Measurements from ENCODE around the gene CLEC17A. TPM values are rescaled to one million over a fixed set of nuclear protein-coding genes. Genes with fewer than 3 reads are reported as not detected.
"Not testable (repeated sequence)": the region's sequence is repeated elsewhere in the genome, so short reads cannot be mapped to it uniquely, and the experiment has no call there.

CLEC17A gene
- polyA plus RNA-seq, 2 donors: 0.01 to 0.08 TPM

DNA sequence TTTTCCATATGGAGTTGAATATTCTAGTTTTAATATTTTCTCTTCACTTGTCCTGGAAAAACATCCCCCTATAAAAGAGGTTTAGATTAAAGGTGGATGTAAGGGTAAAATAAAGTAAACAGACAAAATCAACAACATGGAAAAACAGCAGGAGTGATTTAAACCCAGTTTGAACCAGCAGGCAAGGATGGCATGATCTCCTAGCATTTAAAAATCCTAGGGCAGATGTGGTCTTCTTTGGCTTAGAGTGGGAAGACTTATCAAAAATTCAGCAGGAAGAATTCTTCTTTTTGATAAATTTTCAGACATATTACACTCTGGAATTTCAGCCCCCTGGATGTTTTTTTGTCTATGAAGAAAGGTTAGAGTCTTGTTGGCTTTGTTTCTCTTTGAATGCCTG is 36.5 kb downstream of the CLEC17A start:
- H3K4me3 ChIP-seq (ENCODE audit: low read depth in 1 of 2, low read length in 2 of 2): no peak overlapping the region
- H3K36me3 ChIP-seq (ENCODE audit: control insufficient read depth in 2 of 2, insufficient read depth in 2 of 2, low read length in 1 of 2): no peaks in the 10 kb centered on the region
- H3K27ac ChIP-seq (ENCODE audit: low read depth in 2 of 2, low read length in 1 of 2): no peak overlapping the region
- no peaks in the 10 kb centered on the region for H3K27me3 ChIP-seq (ENCODE audit: control insufficient read depth in 1 of 2, insufficient read depth in 2 of 2, low read length in 2 of 2)
- no peaks in the 10 kb centered on the region for H3K4me1 ChIP-seq (ENCODE audit: control insufficient read depth in 2 of 2, insufficient read depth in 2 of 2, low read length in 1 of 2)
- peaks cover 0 to 2% of the 10 kb centered on the region in 2 donors for H3K9me3 ChIP-seq (ENCODE audit: control insufficient read depth in 2 of 2, insufficient read depth in 1 of 2, low read depth in 1 of 2, low read length in 1 of 2)

DNA sequence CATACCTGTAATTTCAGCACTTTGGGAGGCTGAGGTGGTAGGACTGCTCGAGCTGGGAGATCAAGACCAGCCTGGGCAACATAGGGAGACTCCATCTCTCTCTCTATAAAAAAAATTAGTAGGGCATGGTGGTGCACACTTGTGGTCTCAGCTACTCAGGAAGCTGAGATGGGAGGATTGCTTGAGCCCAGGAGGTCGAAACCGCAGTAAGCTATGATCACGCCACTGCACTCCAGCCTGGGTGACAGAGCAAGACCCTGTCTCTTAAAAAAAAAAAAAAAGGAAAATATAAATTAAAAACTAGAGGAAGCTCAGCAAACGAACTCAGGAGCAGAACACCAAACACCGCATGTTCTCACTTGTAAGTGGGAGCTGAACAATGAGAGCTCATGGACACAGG is 41.6 kb downstream of the CLEC17A start:
- not testable (repeated sequence) for H3K9me3 ChIP-seq (ENCODE audit: control insufficient read depth in 2 of 2, insufficient read depth in 1 of 2, low read depth in 1 of 2, low read length in 1 of 2); H3K4me1 ChIP-seq (ENCODE audit: control insufficient read depth in 2 of 2, insufficient read depth in 2 of 2, low read length in 1 of 2); H3K27ac ChIP-seq (ENCODE audit: low read depth in 2 of 2, low read length in 1 of 2); H3K36me3 ChIP-seq (ENCODE audit: control insufficient read depth in 2 of 2, insufficient read depth in 2 of 2, low read length in 1 of 2); H3K27me3 ChIP-seq (ENCODE audit: control insufficient read depth in 1 of 2, insufficient read depth in 2 of 2, low read length in 2 of 2); H3K4me3 ChIP-seq (ENCODE audit: low read depth in 1 of 2, low read length in 2 of 2)
- 74 to 79% methylated on average over 6 of the region's 6 CpGs for WGBS, 2 donors

DNA sequence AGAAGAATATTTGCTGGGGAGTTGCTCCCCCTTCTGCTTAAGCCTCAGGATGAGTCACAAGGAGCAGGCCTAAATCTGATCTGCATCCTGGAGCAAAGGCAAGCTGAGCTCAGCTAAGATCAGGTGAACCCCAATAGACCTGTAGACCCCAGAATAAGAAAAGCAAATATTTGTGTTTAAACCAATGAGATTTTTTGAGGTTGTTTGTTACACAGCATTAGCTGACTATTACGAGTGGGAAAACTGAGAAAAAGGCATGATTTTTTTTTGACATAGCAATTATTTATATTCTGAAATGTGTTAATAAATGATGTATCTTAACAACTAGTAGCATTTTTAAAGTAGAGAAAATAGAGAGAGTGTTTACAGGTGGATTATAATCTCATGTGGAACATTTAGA is 46.7 kb downstream of the CLEC17A start:
- 92 to 100% methylated on average over 1 of the region's 1 CpG for WGBS, 2 donors
- Histone ChIP-seq H3K4me1 (ENCODE audit: control insufficient read depth in 2 of 2, insufficient read depth in 2 of 2, low read length in 1 of 2) (no peaks in the 10 kb centered on the region), H3K36me3 (ENCODE audit: control insufficient read depth in 2 of 2, insufficient read depth in 2 of 2, low read length in 1 of 2) (no peaks in the 10 kb centered on the region), H3K9me3 (ENCODE audit: control insufficient read depth in 2 of 2, insufficient read depth in 1 of 2, low read depth in 1 of 2, low read length in 1 of 2) (peaks cover 2 to 6% of the 10 kb centered on the region in 2 donors), H3K4me3 (ENCODE audit: low read depth in 1 of 2, low read length in 2 of 2) (no peak overlapping the region), H3K27ac (ENCODE audit: low read depth in 2 of 2, low read length in 1 of 2) (no peak overlapping the region), H3K27me3 (ENCODE audit: control insufficient read depth in 1 of 2, insufficient read depth in 2 of 2, low read length in 2 of 2) (no peaks in the 10 kb centered on the region)

DNA sequence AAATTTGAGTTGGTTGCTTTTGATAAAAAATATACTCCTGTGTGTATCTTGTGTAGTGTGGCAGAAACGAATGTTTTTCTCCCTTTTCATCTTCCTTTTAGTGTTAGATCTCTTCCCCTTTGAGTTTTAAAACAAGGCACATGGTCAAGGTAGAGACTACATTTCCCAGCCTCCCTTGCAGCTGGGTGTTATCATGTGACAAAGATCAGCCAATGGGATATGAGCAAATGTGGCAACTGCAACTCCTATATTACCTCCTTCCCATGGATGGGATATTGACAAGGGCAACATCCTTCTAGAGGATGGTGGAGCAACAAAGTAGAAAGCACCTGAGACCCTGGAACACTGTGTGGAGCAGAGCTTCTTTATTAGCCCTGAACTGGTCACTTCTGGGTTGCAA is 49.4 kb downstream of the CLEC17A start:
- H3K4me3 ChIP-seq (ENCODE audit: low read depth in 1 of 2, low read length in 2 of 2): no peak overlapping the region
- WGBS, 2 donors: 16 to 21% methylated on average over 1 of the region's 1 CpG
- no peaks in the 10 kb centered on the region for H3K36me3 ChIP-seq (ENCODE audit: control insufficient read depth in 2 of 2, insufficient read depth in 2 of 2, low read length in 1 of 2)
- H3K9me3 ChIP-seq (ENCODE audit: control insufficient read depth in 2 of 2, insufficient read depth in 1 of 2, low read depth in 1 of 2, low read length in 1 of 2): peaks cover 2 to 3% of the 10 kb centered on the region in 2 donors
- no peaks in the 10 kb centered on the region for H3K27me3 ChIP-seq (ENCODE audit: control insufficient read depth in 1 of 2, insufficient read depth in 2 of 2, low read length in 2 of 2)
- H3K27ac ChIP-seq (ENCODE audit: low read depth in 2 of 2, low read length in 1 of 2): no peak overlapping the region
- no peaks in the 10 kb centered on the region for H3K4me1 ChIP-seq (ENCODE audit: control insufficient read depth in 2 of 2, insufficient read depth in 2 of 2, low read length in 1 of 2)

DNA sequence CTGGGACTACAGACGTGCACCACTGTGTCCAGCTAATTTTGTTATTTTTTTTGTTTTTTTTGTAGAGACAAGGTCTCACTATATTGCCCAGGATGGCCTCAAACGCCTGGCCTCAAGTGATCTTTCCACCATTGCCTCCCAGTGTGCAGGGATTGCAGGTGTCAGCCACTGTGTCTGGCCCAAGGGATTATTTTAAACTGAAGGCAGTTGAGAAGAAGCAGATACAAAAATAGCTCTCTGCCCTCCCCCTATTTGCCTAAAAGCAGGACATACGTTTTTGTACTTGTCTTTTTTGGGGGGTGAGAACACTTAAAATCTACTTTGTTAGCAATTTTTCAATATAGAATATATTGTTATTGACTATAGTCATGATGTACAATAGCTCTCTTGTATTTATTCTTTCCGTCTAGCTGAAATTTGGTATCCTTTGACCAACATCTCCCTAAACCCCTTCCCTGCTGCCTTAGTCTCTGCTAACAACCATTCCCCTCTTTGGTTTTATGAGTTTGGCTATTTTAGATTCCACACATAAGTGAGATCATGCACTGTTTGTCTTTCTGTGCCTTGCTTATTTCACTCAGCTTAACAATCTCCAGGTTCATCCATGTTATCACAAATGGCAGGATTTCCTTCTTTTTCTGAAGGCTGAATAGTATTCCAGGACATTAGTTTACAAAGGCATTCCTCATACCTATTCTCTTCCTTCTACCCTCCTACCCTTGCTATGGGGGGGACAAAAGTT is 56.8 kb downstream of the CLEC17A start:
- Histone ChIP-seq H3K27ac (ENCODE audit: low read depth in 2 of 2, low read length in 1 of 2) (no peak overlapping the region), H3K4me3 (ENCODE audit: low read depth in 1 of 2, low read length in 2 of 2) (no peak overlapping the region), H3K27me3 (ENCODE audit: control insufficient read depth in 1 of 2, insufficient read depth in 2 of 2, low read length in 2 of 2) (no peaks in the 10 kb centered on the region), H3K36me3 (ENCODE audit: control insufficient read depth in 2 of 2, insufficient read depth in 2 of 2, low read length in 1 of 2) (no peaks in the 10 kb centered on the region), H3K9me3 (ENCODE audit: control insufficient read depth in 2 of 2, insufficient read depth in 1 of 2, low read depth in 1 of 2, low read length in 1 of 2) (peaks cover 5 to 11% of the 10 kb centered on the region in 2 donors), H3K4me1 (ENCODE audit: control insufficient read depth in 2 of 2, insufficient read depth in 2 of 2, low read length in 1 of 2) (no peaks in the 10 kb centered on the region)
- WGBS, 2 donors: 51 to 59% methylated on average over 4 of the region's 4 CpGs

DNA sequence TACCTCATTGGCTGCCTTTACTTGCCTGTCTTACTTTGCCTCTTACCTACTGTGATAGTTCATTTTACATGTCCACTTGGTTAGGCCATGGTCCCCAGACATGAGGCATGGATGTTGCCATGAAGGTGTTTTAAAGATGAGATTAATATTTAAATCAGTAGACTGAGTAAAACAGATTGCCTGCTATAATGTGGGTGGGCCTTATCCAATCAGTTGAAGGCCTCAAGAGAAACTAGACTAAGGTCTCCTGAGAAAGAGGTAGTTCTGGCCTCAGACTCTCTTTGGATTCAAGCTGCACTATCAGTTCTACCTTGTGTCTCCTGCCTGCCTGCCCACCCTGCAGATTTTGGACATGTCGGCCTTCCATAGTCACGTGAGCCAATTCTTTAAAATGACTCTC is 65.6 kb downstream of the CLEC17A start:
- 88 to 94% methylated on average over 2 of the region's 2 CpGs for WGBS, 2 donors
- Histone ChIP-seq H3K9me3 (ENCODE audit: control insufficient read depth in 2 of 2, insufficient read depth in 1 of 2, low read depth in 1 of 2, low read length in 1 of 2) (no peaks in the 10 kb centered on the region), H3K27ac (ENCODE audit: low read depth in 2 of 2, low read length in 1 of 2) (no peak overlapping the region), H3K4me1 (ENCODE audit: control insufficient read depth in 2 of 2, insufficient read depth in 2 of 2, low read length in 1 of 2) (no peaks in the 10 kb centered on the region), H3K27me3 (ENCODE audit: control insufficient read depth in 1 of 2, insufficient read depth in 2 of 2, low read length in 2 of 2) (no peaks in the 10 kb centered on the region), H3K36me3 (ENCODE audit: control insufficient read depth in 2 of 2, insufficient read depth in 2 of 2, low read length in 1 of 2) (no peaks in the 10 kb centered on the region), H3K4me3 (ENCODE audit: low read depth in 1 of 2, low read length in 2 of 2) (no peak overlapping the region)

DNA sequence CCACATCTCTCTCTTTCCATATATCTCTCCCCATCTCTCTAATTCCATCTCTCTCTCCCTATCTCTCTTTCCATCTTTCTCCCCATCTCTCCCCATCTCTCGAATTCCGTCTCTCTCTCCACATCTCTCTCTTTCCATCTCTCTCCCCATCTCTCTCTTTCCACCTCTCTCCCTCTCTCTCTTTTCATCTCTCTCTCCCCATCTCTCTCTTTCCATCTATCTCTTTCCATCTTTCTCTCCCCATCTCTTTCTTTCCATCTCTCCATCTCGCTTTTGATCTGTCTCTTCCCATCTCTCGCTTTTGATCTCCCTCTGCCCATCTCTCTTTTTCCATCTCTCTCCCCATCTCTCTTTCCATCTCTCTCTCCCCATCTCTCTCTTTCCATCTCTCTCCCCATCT is 66.1 kb downstream of the CLEC17A start:
- H3K36me3 ChIP-seq (ENCODE audit: control insufficient read depth in 2 of 2, insufficient read depth in 2 of 2, low read length in 1 of 2): no peaks in the 10 kb centered on the region
- no peak overlapping the region for H3K27ac ChIP-seq (ENCODE audit: low read depth in 2 of 2, low read length in 1 of 2)
- no peak overlapping the region for H3K4me3 ChIP-seq (ENCODE audit: low read depth in 1 of 2, low read length in 2 of 2)
- 61 to 66% methylated on average over 4 of the region's 4 CpGs for WGBS, 2 donors
- no peaks in the 10 kb centered on the region for H3K9me3 ChIP-seq (ENCODE audit: control insufficient read depth in 2 of 2, insufficient read depth in 1 of 2, low read depth in 1 of 2, low read length in 1 of 2)
- H3K27me3 ChIP-seq (ENCODE audit: control insufficient read depth in 1 of 2, insufficient read depth in 2 of 2, low read length in 2 of 2): no peaks in the 10 kb centered on the region
- H3K4me1 ChIP-seq (ENCODE audit: control insufficient read depth in 2 of 2, insufficient read depth in 2 of 2, low read length in 1 of 2): no peaks in the 10 kb centered on the region

DNA sequence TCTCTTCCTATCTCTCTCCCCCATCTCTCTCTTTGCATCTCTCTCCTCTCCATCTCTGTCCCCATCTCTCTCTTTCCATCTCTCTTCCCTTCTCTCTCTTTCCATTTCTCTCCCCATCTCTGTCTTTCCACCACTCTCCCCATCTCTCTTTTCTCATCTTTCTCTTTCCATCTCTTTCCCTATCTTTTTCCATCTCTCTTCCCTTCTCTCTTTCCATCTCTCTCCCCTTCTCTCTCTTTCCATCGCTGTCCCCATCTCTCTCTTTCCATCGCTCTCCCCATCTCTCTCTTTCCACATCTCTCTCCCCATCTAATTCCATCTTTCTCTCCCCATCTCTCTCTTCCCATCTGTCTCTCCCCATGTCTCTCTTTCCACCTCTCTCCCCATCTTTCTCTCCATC is 67.3 kb downstream of the CLEC17A start:
- no peaks in the 10 kb centered on the region for H3K4me1 ChIP-seq (ENCODE audit: control insufficient read depth in 2 of 2, insufficient read depth in 2 of 2, low read length in 1 of 2)
- no peak overlapping the region for H3K4me3 ChIP-seq (ENCODE audit: low read depth in 1 of 2, low read length in 2 of 2)
- 63 to 72% methylated on average over 2 of the region's 2 CpGs for WGBS, 2 donors
- no peaks in the 10 kb centered on the region for H3K36me3 ChIP-seq (ENCODE audit: control insufficient read depth in 2 of 2, insufficient read depth in 2 of 2, low read length in 1 of 2)
- H3K27me3 ChIP-seq (ENCODE audit: control insufficient read depth in 1 of 2, insufficient read depth in 2 of 2, low read length in 2 of 2): no peaks in the 10 kb centered on the region
- H3K27ac ChIP-seq (ENCODE audit: low read depth in 2 of 2, low read length in 1 of 2): no peak overlapping the region
- H3K9me3 ChIP-seq (ENCODE audit: control insufficient read depth in 2 of 2, insufficient read depth in 1 of 2, low read depth in 1 of 2, low read length in 1 of 2): no peaks in the 10 kb centered on the region

DNA sequence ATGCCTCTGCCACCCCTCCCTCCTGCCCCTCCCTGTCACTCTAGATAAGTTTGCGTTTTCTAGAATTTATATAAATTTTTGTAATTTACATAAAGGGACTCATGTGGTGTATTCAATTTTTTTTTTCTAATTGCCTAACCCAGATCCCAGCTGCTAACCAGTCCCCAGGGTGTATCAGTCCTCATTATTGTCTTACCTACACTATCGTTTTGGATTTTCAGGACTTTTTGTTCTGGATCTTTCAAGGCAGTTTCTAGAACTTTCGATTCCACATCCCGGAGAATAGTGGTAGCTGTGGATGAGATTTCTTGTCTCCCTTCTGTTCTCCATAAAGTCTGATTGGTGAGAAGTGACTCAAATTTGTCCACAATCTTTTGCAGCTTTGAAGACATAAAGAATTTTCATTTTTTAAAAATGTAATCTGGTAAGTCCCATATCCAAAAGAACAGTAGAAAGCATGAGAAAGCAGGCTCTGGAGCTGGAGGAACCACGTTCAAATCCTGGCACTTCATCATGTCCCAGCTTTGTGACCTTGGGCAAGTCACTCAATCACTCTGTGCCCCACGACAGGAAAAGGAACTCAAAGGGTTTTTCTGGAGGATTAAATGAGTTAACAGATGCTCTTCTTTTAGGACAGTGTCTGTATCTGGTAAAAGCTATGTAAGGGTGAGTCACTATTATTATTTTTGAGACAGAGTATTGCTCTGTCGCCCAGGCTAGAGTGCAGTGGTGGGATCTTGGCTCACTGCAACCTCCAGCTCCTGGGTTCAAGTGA is 72.1 kb downstream of the CLEC17A start:
- no peaks in the 10 kb centered on the region for H3K4me1 ChIP-seq (ENCODE audit: control insufficient read depth in 2 of 2, insufficient read depth in 2 of 2, low read length in 1 of 2)
- no peaks in the 10 kb centered on the region for H3K36me3 ChIP-seq (ENCODE audit: control insufficient read depth in 2 of 2, insufficient read depth in 2 of 2, low read length in 1 of 2)
- no peak overlapping the region for H3K27ac ChIP-seq (ENCODE audit: low read depth in 2 of 2, low read length in 1 of 2)
- no peaks in the 10 kb centered on the region for H3K9me3 ChIP-seq (ENCODE audit: control insufficient read depth in 2 of 2, insufficient read depth in 1 of 2, low read depth in 1 of 2, low read length in 1 of 2)
- H3K27me3 ChIP-seq (ENCODE audit: control insufficient read depth in 1 of 2, insufficient read depth in 2 of 2, low read length in 2 of 2): no peaks in the 10 kb centered on the region
- WGBS, 2 donors: 61 to 65% methylated on average over 7 of the region's 7 CpGs
- no peak overlapping the region for H3K4me3 ChIP-seq (ENCODE audit: low read depth in 1 of 2, low read length in 2 of 2)

DNA sequence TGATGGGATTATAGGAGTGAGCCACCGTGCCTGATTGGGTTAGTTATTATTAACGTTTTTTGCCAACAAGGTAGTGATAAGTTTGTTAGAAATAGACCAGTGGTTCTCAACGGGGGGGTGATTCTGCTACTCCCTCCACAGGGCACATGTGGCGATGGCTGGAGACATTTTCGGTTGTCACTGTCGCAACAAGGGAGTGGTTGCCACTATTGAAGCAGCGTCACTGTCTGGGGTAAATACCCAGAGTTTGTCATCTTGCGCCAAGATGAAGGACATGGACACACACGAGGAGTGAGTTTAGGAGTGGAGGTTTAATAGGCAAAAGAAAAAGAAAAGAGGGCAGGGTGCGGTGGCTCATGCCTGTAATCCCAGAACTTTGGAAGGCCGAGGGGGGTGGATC is 72.8 kb downstream of the CLEC17A start:
- WGBS, 2 donors: 69 to 70% methylated on average over 11 of the region's 11 CpGs

More for the DNA sequence above, 72.8 kb downstream of the CLEC17A start:
- Histone ChIP-seq H3K4me3 (ENCODE audit: low read depth in 1 of 2, low read length in 2 of 2) (no peak overlapping the region), H3K27ac (ENCODE audit: low read depth in 2 of 2, low read length in 1 of 2) (no peak overlapping the region), H3K4me1 (ENCODE audit: control insufficient read depth in 2 of 2, insufficient read depth in 2 of 2, low read length in 1 of 2) (no peaks in the 10 kb centered on the region), H3K36me3 (ENCODE audit: control insufficient read depth in 2 of 2, insufficient read depth in 2 of 2, low read length in 1 of 2) (no peaks in the 10 kb centered on the region), H3K9me3 (ENCODE audit: control insufficient read depth in 2 of 2, insufficient read depth in 1 of 2, low read depth in 1 of 2, low read length in 1 of 2) (no peaks in the 10 kb centered on the region), H3K27me3 (ENCODE audit: control insufficient read depth in 1 of 2, insufficient read depth in 2 of 2, low read length in 2 of 2) (no peaks in the 10 kb centered on the region)

All from esophagus (tissue), 2 donors.